ENCODE measurements around the gene UST. TPM values are rescaled to one million over a fixed set of nuclear protein-coding genes. Genes with fewer than 3 reads are reported as not detected.

Gene UST
- total and polyA plus RNA-seq, 2 of the 8 experiments (the other 6 are each of a cell fraction or from before 2014, with no cell fraction given): 13.5 to 34.5 TPM

DNA sequence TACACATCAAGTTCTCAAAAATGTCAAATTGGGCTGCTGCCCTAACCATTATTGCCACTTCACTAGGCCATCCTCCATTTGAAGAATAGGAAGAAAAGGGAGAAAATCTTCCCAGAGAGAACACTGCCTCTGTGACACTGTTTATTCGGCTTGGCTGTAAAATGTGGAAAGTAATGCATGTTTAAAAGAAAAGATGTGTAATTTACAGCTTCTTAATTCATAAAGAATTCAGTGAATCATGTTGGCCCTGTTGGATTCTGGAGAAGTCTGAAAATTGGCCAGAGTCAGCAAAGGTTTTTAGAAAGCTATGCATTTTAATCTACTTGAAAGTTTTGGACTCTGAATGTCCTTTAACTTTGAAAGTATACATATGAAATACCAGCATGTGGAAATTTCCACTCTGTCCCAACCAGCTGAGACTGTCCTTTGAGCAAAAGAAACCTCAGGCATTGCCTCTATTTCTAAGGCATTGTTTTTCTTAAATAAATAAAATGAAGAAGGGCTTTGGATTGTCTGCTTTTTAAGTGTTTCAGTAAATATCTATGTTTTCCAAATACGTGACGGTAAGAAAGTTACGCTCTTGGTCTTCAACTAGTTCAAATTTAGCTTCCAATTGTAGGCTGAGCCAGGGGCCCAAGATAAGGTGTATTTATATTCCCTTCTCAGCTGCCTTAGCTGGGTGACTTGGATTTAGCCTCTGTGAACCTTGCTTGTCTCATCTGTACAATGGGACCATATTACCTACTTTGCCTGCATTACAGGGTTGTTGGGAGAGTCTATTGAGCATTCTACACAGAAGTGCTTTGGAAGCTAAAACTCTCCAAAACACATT is 222.2 kb downstream of the UST start:
- Histone ChIP-seq H4K20me1 (replicated peaks in 1 of 2; ENCODE audit: control insufficient read depth in 1 of 2, insufficient read depth in 2 of 2, low read length in 2 of 2) (peaks cover 0 to 2% of the 10 kb centered on the region in 2 experiments), H2BK15ac (ENCODE audit: low read length) (no peak overlapping the region), H3K9me3 (ENCODE audit: insufficient read depth in 2 of 2, low read depth in 1 of 2, low read length in 1 of 2) (no peaks in the 10 kb centered on the region), H3K79me2 (ENCODE audit: control insufficient read depth in 1 of 2, insufficient read depth in 2 of 2, low read length in 2 of 2) (no peaks in the 10 kb centered on the region; a peak in 1 of 4 replicates), H3K4me1 (replicated peaks in 1 of 4; ENCODE audit: control insufficient read depth in 3 of 4, insufficient read depth in 4 of 4, low read length in 3 of 4) (peaks cover 14 to 43% (median 20%) of the 10 kb centered on the region in 4 experiments), H3K27me3 (replicated peaks in 1 of 4; ENCODE audit: control insufficient read depth in 3 of 4, extremely low read depth in 1 of 4, insufficient read depth in 3 of 4, low read length in 3 of 4) (no peaks in the 10 kb centered on the region), H2AK5ac (ENCODE audit: low read depth, low read length) (peak overlapping the region; percentile 66; the same call in 1 of the 2 replicates), H3K4ac (replicated peaks; ENCODE audit: insufficient read length, low read depth, low read length) (no peak overlapping the region), H3K18ac (ENCODE audit: extremely low read depth, low read length) (no peak overlapping the region), H2AFZ (ENCODE audit: low read length) (no peak overlapping the region), H3K14ac (ENCODE audit: insufficient read length) (no peak overlapping the region), H2BK120ac (replicated peaks; ENCODE audit: low read depth, low read length) (no peak overlapping the region), H3K23ac (ENCODE audit: insufficient read length) (no peak overlapping the region), H3K36me3 (ENCODE audit: control insufficient read depth in 2 of 4, insufficient read depth in 4 of 4, low read length in 3 of 4) (peaks cover 0 to 13% (median 2%) of the 10 kb centered on the region in 4 experiments; a peak in 1 of 8 replicates), H3K4me3 (ENCODE audit: extremely low read depth in 1 of 4, insufficient read depth in 2 of 4, low read depth in 3 of 4, low read length in 4 of 4) (no peak overlapping the region; a peak in 1 of 8 replicates), H2BK20ac (ENCODE audit: low read length) (peak overlapping the region; percentile 87; the same call in 1 of the 2 replicates), H3K27ac (ENCODE audit: low read depth, low read length) (peak overlapping the region; percentile 54; the same call in 1 of the 2 replicates), H4K8ac (ENCODE audit: extremely low read depth, insufficient read depth, low read length) (no peak overlapping the region), H3K23me2 (ENCODE audit: low read depth, low read length) (no peaks in the 10 kb centered on the region), H2BK5ac (ENCODE audit: low read depth, low read length) (peak overlapping the region; percentile 40; the same call in 1 of the 2 replicates), H3K56ac (replicated peaks; ENCODE audit: insufficient read length, low read depth, low read length) (no peak overlapping the region), H2BK12ac (ENCODE audit: low read depth, low read length) (no peak overlapping the region), H4K91ac (replicated peaks; ENCODE audit: insufficient read length, low read length) (no peak overlapping the region), H3K79me1 (ENCODE audit: low read depth, low read length) (no peaks in the 10 kb centered on the region), H3K4me2 (ENCODE audit: insufficient read depth in 1 of 2, low read depth in 2 of 2, low read length in 2 of 2) (no peak overlapping the region), H3K9ac (replicated peaks in 1 of 4; ENCODE audit: extremely low read depth in 1 of 4, low read depth in 3 of 4, low read length in 3 of 4) (no peak overlapping the region), H4K5ac (ENCODE audit: insufficient read length, low read depth, low read length) (no peak overlapping the region)
- CTCF ChIA-PET (ENCODE audit: partially characterized antibody): interaction anchor here (0.9 to 2.6 kb wide), 9 partner anchors 12 to 409 kb away, joined by 3 to 13 read pairs (median 4); no protein-coding TSS in a partner anchor
- WGBS, 2 experiments (ENCODE audit: extremely low coverage in 1 of 2, insufficient coverage in 1 of 2, insufficient read length in 1 of 2, insufficient replicate concordance in 2 of 2, low coverage in 1 of 2, low lambda C conversion rate in 2 of 2, missing lambda C conversion rate in 1 of 2): 97% methylated on average over 4 of the region's 4 CpGs; no CpG with 5 or more reads in 1 of the 2 experiments
- POLR2A ChIA-PET (ENCODE audit: partially characterized antibody): interaction anchor here (1.1 to 1.4 kb wide), 2 partner anchors 221 to 419 kb away, joined by 3 to 4 read pairs; no protein-coding TSS in a partner anchor
- FAIRE-seq (no peak), DNase-seq (ENCODE audit: low read depth in 1 of 2, low spot score in 2 of 2) (no peak)
- no peak for TF ChIP-seq KDM4A (IDR thresholded peaks at IDR 0.05; ENCODE audit: low read depth, low read length, severe bottlenecking)
- no peak for TF ChIP-seq RXRA (IDR thresholded peaks at IDR 0.05; ENCODE audit: insufficient read depth, low read depth, low read length)
- no peak for TF ChIP-seq CTBP2 (IDR thresholded peaks at IDR 0.05; ENCODE audit: borderline replicate concordance, insufficient read depth, insufficient read length, low read length)
- TF ChIP-seq NRF1 (IDR thresholded peaks at IDR 0.05; ENCODE audit: low read depth, low read length): no peak
- no peak for TF ChIP-seq CHD1 (IDR thresholded peaks at IDR 0.05; ENCODE audit: low read depth, low read length)
- 0 out of 4 replicates have a peak, but pooled peaks of 1 of the 2 experiments have one; percentile 24 for TF ChIP-seq HDAC2 (IDR thresholded peaks at IDR 0.05; ENCODE audit: borderline replicate concordance in 1 of 2, low read depth in 2 of 2, low read length in 2 of 2)
- TF ChIP-seq KDM1A (IDR thresholded peaks at IDR 0.05; ENCODE audit: borderline replicate concordance, low read length): peak; percentile 41; the same call in 1 of the 2 replicates
- no peak for TF ChIP-seq PHF8 (conservative IDR thresholded peaks at IDR 0.05; ENCODE audit: low read depth, low read length)
- TF ChIP-seq BCL11A (IDR thresholded peaks at IDR 0.05; ENCODE audit: low read depth in 2 of 2, low read length in 2 of 2): no peak
- TF ChIP-seq ASH2L (IDR thresholded peaks at IDR 0.05; ENCODE audit: low read length): no peak

All from H1 (cell line).